RWPE1 (cell line): ENCODE results near the gene KIF1B.
A peak's percentile ranks its signal among the peaks of the same experiment; 100 is the strongest.

Source experiments
- CTCF ChIA-PET: fragments of 350-600 bp; sonication (Branson Sonifier 250); formaldehyde crosslinking; extraction: SDS; loops from one replicate; lab custom pipeline; 2021; lab: Yijun Ruan, JAX
- POLR2A ChIA-PET: fragments of 400-600 bp; formaldehyde crosslinking; extraction: SDS; loops from one replicate; lab custom pipeline; 2020; ENCODE audit warnings: antibody characterized with exemption; ENCODE audit not compliant: low non-redundant PET; lab: Yijun Ruan, JAX
- DNase-seq: peaks from one replicate; pipeline ENCODE4 v3.0.0; 2012; ENCODE audit warnings: low spot score
- H3K27ac ChIP-seq: fragments of 450-650 bp; 2 replicates; pipeline ENCODE4 v1.5.1; 2017
- TF ChIP-seq, protein P1 (sequence below): fragments of 450-650 bp; conservative IDR thresholded peaks from 2 replicates; pipeline ENCODE4 v1.5.1; 2017; ENCODE audit warnings: low read depth, mild to moderate bottlenecking

Gene KIF1B, protein sequence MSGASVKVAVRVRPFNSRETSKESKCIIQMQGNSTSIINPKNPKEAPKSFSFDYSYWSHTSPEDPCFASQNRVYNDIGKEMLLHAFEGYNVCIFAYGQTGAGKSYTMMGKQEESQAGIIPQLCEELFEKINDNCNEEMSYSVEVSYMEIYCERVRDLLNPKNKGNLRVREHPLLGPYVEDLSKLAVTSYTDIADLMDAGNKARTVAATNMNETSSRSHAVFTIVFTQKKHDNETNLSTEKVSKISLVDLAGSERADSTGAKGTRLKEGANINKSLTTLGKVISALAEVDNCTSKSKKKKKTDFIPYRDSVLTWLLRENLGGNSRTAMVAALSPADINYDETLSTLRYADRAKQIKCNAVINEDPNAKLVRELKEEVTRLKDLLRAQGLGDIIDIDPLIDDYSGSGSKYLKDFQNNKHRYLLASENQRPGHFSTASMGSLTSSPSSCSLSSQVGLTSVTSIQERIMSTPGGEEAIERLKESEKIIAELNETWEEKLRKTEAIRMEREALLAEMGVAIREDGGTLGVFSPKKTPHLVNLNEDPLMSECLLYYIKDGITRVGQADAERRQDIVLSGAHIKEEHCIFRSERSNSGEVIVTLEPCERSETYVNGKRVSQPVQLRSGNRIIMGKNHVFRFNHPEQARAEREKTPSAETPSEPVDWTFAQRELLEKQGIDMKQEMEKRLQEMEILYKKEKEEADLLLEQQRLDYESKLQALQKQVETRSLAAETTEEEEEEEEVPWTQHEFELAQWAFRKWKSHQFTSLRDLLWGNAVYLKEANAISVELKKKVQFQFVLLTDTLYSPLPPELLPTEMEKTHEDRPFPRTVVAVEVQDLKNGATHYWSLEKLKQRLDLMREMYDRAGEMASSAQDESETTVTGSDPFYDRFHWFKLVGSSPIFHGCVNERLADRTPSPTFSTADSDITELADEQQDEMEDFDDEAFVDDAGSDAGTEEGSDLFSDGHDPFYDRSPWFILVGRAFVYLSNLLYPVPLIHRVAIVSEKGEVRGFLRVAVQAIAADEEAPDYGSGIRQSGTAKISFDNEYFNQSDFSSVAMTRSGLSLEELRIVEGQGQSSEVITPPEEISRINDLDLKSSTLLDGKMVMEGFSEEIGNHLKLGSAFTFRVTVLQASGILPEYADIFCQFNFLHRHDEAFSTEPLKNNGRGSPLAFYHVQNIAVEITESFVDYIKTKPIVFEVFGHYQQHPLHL (N-terminal part only)

DNA sequence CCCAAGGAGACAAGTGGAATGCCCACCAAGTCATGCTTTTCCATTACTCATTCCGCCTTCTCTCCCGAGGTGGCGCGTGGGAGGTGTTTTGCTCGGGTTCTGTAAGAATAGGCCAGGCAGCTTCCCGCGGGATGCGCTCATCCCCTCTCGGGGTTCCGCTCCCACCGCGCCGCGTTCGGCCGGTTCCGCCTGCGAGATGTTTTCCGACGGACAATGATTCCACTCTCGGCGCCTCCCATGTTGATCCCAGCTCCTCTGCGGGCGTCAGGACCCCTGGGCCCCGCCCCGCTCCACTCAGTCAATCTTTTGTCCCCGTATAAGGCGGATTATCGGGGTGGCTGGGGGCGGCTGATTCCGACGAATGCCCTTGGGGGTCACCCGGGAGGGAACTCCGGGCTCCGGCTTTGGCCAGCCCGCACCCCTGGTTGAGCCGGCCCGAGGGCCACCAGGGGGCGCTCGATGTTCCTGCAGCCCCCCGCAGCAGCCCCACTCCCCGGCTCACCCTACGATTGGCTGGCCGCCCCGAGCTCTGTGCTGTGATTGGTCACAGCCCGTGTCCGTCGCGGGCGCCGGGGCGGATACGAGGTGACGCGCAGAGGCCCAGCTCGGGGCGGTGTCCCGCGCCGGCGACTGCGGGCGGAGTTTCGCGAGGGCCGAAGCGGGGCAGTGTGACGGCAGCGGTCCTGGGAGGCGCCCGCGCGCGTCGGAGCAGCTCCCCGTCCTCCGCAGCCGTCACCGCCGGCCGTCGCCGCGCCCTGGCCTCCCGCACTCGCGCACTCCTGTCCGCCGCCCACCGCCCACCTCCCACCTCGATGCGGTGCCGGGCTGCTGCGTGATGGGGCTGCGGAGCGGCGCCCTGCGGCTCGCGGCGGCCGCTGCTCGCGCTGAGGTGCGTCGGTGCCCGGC is at the start of gene KIF1B:
TSS of gene KIF1B (plus strand) at position 666 of the 906 bp plus-strand sequence. CDS start 21,759 bp downstream, outside the sequence.
- ChIA-PET CTCF (interaction anchor here (0.5 to 1.6 kb wide), 25 partner anchors 9 to 620 kb away, joined by 3 to 8 read pairs (median 4); no protein-coding TSS in a partner anchor), POLR2A (interaction anchor here (0.6 to 0.9 kb wide), 4 partner anchors 19 to 502 kb away, joined by 3 to 5 read pairs (median 4); no protein-coding TSS in a partner anchor)
- DNase-seq, result peak; percentile 100
- H3K27ac ChIP-seq, result peak within 1 kb of the TSS; percentile 97
- TF ChIP-seq, protein P1, sequence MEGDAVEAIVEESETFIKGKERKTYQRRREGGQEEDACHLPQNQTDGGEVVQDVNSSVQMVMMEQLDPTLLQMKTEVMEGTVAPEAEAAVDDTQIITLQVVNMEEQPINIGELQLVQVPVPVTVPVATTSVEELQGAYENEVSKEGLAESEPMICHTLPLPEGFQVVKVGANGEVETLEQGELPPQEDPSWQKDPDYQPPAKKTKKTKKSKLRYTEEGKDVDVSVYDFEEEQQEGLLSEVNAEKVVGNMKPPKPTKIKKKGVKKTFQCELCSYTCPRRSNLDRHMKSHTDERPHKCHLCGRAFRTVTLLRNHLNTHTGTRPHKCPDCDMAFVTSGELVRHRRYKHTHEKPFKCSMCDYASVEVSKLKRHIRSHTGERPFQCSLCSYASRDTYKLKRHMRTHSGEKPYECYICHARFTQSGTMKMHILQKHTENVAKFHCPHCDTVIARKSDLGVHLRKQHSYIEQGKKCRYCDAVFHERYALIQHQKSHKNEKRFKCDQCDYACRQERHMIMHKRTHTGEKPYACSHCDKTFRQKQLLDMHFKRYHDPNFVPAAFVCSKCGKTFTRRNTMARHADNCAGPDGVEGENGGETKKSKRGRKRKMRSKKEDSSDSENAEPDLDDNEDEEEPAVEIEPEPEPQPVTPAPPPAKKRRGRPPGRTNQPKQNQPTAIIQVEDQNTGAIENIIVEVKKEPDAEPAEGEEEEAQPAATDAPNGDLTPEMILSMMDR, result peak; percentile 96

DNA sequence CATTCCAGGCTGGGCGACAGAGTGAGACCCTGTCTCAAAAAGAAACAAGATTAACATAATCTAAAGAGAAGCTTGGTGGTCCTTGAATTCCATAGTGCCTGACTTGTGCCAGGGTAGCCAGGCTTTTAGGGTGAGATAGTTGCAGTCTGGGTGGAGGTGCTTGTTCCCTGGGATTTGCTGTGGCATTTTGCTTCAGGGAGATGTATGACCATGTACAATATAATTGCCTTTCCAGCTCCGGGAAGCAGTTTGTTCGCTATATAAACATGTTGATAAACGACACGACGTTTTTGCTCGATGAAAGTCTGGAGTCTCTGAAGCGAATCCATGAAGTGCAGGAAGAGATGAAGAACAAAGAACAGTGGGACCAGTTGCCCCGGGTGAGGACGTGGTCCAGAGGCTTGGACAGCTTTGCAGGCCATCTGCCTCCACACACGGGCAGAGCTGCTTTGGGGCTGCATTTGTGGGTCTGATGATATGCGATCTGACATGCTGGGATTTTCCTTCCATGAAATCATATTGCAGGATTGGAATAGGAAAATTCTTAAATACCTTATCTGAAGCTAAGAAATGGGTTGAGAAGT is 49.4 kb upstream of the KIF1B start:
- POLR2A ChIA-PET, result no interaction called here
- TF ChIP-seq, protein P1, result no peak
- CTCF ChIA-PET, result no interaction called here
- no peak for DNase-seq
- H3K27ac ChIP-seq, result no peak overlapping the region

DNA sequence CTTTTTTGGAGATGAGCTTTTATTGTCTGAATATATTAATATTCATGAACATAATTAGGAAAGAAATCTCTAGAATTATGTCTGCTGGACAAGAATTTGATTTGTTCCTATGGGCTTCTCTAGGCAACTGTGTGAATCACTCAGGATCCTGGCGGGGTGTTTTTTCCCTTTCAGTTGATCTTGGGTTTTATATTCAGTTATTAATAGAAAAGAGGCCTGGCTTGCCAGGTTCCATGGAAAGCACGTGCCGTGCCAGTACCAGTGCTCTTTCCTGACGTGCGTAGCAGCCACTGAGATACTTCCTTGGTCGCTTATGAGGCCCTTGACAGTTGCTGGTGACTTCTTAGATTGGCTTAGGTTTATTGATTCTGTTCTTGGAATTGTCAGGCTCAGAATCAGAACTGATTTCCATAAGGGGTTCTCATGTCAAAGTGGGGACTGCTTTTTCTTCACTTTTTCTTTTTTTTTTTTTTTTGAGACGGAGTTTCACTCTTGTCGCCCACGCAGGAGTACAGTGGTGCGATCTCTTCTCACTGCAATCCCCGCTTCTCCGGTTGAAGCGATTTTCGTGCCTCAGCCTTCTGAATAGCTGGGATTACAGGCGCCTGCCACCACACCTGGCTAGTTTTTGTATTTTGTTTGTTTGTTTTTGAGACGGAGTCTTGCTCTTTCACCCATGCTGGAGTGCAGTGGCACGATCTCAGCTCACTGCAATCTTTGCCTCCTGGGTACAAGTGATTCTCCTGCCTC is 48.7 kb upstream of the KIF1B start:
- DNase-seq, result no peak
- POLR2A ChIA-PET, result no interaction called here
- H3K27ac ChIP-seq, result no peak overlapping the region
- CTCF ChIA-PET, result no interaction called here
- TF ChIP-seq, protein P1, result no peak

DNA sequence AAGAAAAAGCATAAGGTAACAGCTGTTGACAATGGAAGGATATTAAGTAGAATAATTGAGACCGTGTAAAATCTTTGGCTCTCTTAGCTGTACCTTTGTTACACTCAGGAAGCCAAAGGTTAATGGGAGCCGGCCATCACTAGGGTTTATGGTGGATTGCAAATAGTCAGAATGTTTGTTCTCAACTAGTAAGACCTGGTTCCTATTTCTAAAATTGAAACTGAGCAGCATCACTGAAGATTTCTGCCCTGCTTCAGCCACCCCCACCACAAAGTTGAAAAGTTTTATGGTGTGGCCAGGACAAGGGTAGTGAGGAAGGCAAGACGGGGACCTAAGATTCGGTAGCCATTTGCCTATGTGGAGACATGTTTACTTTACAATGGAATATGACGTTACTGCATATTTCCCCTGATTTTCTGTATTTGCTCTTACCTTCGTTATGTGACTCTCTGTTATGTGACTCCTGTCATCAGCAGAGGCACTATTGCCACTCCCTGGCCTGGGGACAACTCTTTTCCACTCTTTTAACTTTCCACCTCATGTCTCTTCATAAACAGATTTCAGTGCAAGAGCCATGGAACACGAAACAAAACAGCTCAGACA is 41.4 kb upstream of the KIF1B start:
- ChIA-PET POLR2A (no interaction called here), CTCF (no interaction called here)
- no peak for DNase-seq
- TF ChIP-seq, protein P1, result no peak
- H3K27ac ChIP-seq, result no peak overlapping the region

DNA sequence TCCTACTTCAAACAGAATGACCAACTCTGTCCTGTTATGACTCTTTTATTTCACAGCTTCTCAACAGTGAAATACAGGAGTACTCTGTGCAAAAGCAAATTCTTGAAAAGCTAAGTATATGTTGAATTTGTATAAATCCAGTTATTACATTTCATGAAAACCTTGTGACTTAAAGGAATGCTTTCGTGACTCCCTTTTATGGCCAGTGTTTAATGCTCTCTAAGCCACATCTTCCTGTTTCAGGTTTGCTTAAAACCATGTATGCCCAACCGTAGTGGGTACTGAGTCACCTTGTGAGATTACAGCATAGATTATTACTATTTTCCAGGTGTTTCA is 40.2 kb upstream of the KIF1B start:
- no peak for DNase-seq
- no peak overlapping the region for H3K27ac ChIP-seq
- CTCF ChIA-PET, result interaction anchor here (0.7 kb wide), 1 partner anchor 1064 kb away, joined by 3 read pairs; no protein-coding TSS in a partner anchor
- POLR2A ChIA-PET, result no interaction called here
- TF ChIP-seq, protein P1, result no peak
